ENCODE data around the gene RASGRF1.
"Not testable (repeated sequence)": the region's sequence is repeated elsewhere in the genome, so short reads cannot be mapped to it uniquely, and the experiment has no call there.

Gene RASGRF1

GRCh38 chr15:79035814-79036213 is 54.8 kb downstream of the RASGRF1 start:
- DNase-seq, result no peak

GRCh38 chr15:79035111-79035601 is 55.4 kb downstream of the RASGRF1 start:
- DNase-seq, result no peak

GRCh38 chr15:79034284-79034683 is 56.3 kb downstream of the RASGRF1 start:
- DNase-seq, result no peak

GRCh38 chr15:79032656-79033055 is 57.9 kb downstream of the RASGRF1 start:
- no peak for DNase-seq

GRCh38 chr15:79031821-79032220 is 58.8 kb downstream of the RASGRF1 start:
- no peak for DNase-seq

GRCh38 chr15:79031201-79031600 is 59.4 kb downstream of the RASGRF1 start:
- no peak for DNase-seq

- DNase-seq, result no peak
These were observed 60.1 kb downstream of the RASGRF1 start for GRCh38 chr15:79030470-79030869.

GRCh38 chr15:79028411-79028964 is 62.1 kb downstream of the RASGRF1 start:
- no peak for DNase-seq

- no peak for DNase-seq
These were observed 62.8 kb downstream of the RASGRF1 start for GRCh38 chr15:79027532-79028410.

GRCh38 chr15:79025802-79026201 is 64.8 kb downstream of the RASGRF1 start:
- DNase-seq, result no peak

- no peak for DNase-seq
These were observed 65.4 kb downstream of the RASGRF1 start for GRCh38 chr15:79025201-79025600.

GRCh38 chr15:79024493-79024892 is 66.1 kb downstream of the RASGRF1 start:
- DNase-seq, result not testable (repeated sequence)

- no peak for DNase-seq
These were observed 66.7 kb downstream of the RASGRF1 start for GRCh38 chr15:79023918-79024317.

- no peak for DNase-seq
These were observed 67.1 kb downstream of the RASGRF1 start for GRCh38 chr15:79023546-79023890.

GRCh38 chr15:79018960-79019359 is 71.6 kb downstream of the RASGRF1 start:
- no peak for DNase-seq

GRCh38 chr15:79017953-79018352 is 72.6 kb downstream of the RASGRF1 start:
- DNase-seq, result no peak

GRCh38 chr15:79016527-79017170 is 73.9 kb downstream of the RASGRF1 start:
- DNase-seq, result no peak

GRCh38 chr15:79015416-79015815 is 75.2 kb downstream of the RASGRF1 start:
- DNase-seq, result no peak

- DNase-seq, result no peak
These were observed 80.3 kb downstream of the RASGRF1 start for GRCh38 chr15:79010278-79010677.

- no peak for DNase-seq
These were observed 81.2 kb downstream of the RASGRF1 start for GRCh38 chr15:79009379-79009778.

- DNase-seq, result no peak
These were observed 81.9 kb downstream of the RASGRF1 start for GRCh38 chr15:79008659-79009058.

- no peak for DNase-seq
These were observed 83.5 kb downstream of the RASGRF1 start for GRCh38 chr15:79007066-79007465.

- no peak for DNase-seq
These were observed 84.5 kb downstream of the RASGRF1 start for GRCh38 chr15:79006071-79006470.

- no peak for DNase-seq
These were observed 86.2 kb downstream of the RASGRF1 start for GRCh38 chr15:79004336-79004735.
